NOMO-1 (cell line): ENCODE measurements around the gene PGLYRP2.

ENCODE experiments used
- DNase-seq, 2 experiments: peaks; one replicate each; lab custom pipeline; 2025; ENCODE audit not compliant: unreplicated experiment in 2 of 2; lab: John Stamatoyannopoulos, UW

The PGLYRP2 gene

GRCh38 chr19:15456871-15457700 is 22.2 kb downstream of the PGLYRP2 start:
- no peak for DNase-seq

DNA sequence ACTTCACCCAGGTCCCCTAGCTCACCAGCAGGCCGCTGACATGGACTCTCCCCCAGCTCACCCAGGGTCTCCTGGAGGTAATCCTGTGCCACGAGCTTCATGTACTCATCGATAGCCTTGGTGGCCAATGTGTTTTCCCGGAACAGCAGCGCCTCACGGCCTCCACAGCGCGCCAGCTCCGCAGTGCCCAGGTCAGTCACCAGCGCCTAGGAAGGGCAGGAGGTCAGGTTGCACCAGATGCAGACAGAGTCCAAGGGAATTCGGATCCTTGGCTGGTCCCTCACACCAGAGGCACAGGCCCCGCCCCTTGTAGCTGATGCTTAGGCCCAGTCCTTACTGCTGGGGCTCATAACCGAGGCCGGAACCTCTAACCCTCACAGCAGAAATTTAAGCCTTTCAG is 22.9 kb downstream of the PGLYRP2 start:
- no peak for DNase-seq

DNA sequence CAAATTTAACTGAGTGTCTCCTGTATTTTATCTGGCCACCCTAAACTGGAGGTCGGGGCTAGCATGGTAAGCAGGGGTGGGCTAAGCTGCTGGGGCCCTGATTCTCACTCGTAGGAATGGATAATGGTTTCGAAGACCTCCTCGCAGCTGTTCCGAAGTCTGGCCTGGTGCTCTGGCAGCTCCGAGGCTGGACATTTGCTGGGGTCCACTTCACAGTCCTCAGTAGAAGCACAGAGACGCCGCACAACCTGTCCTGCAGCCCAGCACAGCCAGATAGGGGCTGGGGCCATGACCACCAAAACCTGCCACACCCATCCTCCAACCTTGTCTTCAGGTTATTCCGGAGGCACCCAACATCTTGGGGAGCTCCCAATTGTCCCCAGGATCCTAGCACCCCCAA is 23.3 kb downstream of the PGLYRP2 start:
- DNase-seq, result no peak

- no peak for DNase-seq
Observed at GRCh38 chr19:15453906-15454860, 25.1 kb downstream of the PGLYRP2 start.

GRCh38 chr19:15453091-15453578 is 26.2 kb downstream of the PGLYRP2 start:
- DNase-seq, result no peak

GRCh38 chr19:15452111-15453047 is 26.9 kb downstream of the PGLYRP2 start:
- DNase-seq, result no peak

DNA sequence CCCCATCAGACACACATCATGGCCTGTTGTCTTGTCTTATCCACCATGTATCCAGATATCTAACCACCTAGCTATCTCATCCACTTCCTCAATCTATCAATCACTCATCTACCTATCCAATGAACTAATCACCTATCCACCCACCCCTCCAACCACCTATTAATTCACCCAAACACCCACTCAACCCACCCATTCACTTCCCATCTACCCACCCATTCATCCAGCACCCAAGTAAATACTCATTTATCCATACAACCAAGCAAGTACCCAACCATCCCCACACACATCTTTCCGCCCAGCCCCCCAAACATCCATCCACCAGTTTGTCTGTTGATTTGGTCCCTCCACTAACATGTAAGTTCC is 28.8 kb downstream of the PGLYRP2 start:
- no peak for DNase-seq

GRCh38 chr19:15449620-15450527 is 29.4 kb downstream of the PGLYRP2 start, which contains the start of gene WIZ:
Gene WIZ, minus strand, starts transcription at chr19:15449956. Its CDS starts 1,649 bp downstream, at chr19:15448307.
- peak; percentile 39 to 54 for DNase-seq

GRCh38 chr19:15448778-15449619 is 30.3 kb downstream of the PGLYRP2 start:
- no peak for DNase-seq

GRCh38 chr19:15448044-15448777 is 31.1 kb downstream of the PGLYRP2 start:
- DNase-seq, result no peak

GRCh38 chr19:15447057-15447456 is 32.2 kb downstream of the PGLYRP2 start:
- DNase-seq, result no peak

GRCh38 chr19:15445807-15446376 is 33.4 kb downstream of the PGLYRP2 start:
- no peak for DNase-seq

GRCh38 chr19:15445227-15445605 is 34.1 kb downstream of the PGLYRP2 start:
- no peak for DNase-seq

GRCh38 chr19:15444505-15445226 is 34.6 kb downstream of the PGLYRP2 start:
- no peak for DNase-seq

- DNase-seq, result no peak
Observed at GRCh38 chr19:15443838-15444237, 35.5 kb downstream of the PGLYRP2 start.

- no peak for DNase-seq
Observed at GRCh38 chr19:15443325-15443724, 36.0 kb downstream of the PGLYRP2 start.
